ENCODE data around the gene PNMA5. TPM values are rescaled to one million over a fixed set of nuclear protein-coding genes. Genes with fewer than 3 reads are reported as not detected.
"Not testable (repeated sequence)": the region's sequence is repeated elsewhere in the genome, so short reads cannot be mapped to it uniquely, and the experiment has no call there.

Gene PNMA5
- total RNA-seq, 1 experiment from 2014 or later: 0.13 TPM

- H3K27ac Mint-ChIP-seq; H3K4me1 Mint-ChIP-seq; DNase-seq (ENCODE audit: low spot score); H3K36me3 Mint-ChIP-seq; POLR2A ChIA-PET; ATAC-seq; H3K9me3 Mint-ChIP-seq; H3K4me3 Mint-ChIP-seq; CTCF ChIA-PET: not testable (repeated sequence)
- peaks cover 21% of the 10 kb centered on the region for H3K27me3 Mint-ChIP-seq (ENCODE audit: low read depth)
Measured at GRCh38 chrX:153028487-153028886, 34.6 kb upstream of the PNMA5 start.

- H3K36me3 Mint-ChIP-seq; ATAC-seq; H3K9me3 Mint-ChIP-seq; H3K4me1 Mint-ChIP-seq; DNase-seq (ENCODE audit: low spot score); H3K4me3 Mint-ChIP-seq; POLR2A ChIA-PET; H3K27ac Mint-ChIP-seq; CTCF ChIA-PET: not testable (repeated sequence)
- peaks cover 17% of the 10 kb centered on the region for H3K27me3 Mint-ChIP-seq (ENCODE audit: low read depth)
Measured at GRCh38 chrX:153026501-153026900, 32.6 kb upstream of the PNMA5 start.

- Mint-ChIP-seq H3K9me3 (0 out of 2 replicates have a peak, but pooled peaks cover 3% of the 10 kb centered on the region), H3K4me3 (no peak overlapping the region), H3K36me3 (no peaks in the 10 kb centered on the region), H3K27ac (no peak overlapping the region), H3K27me3 (ENCODE audit: low read depth) (peaks cover 64% of the 10 kb centered on the region), H3K4me1 (no peaks in the 10 kb centered on the region)
- no peak for DNase-seq (ENCODE audit: low spot score)
- POLR2A ChIA-PET: no interaction called here
- ATAC-seq: no peak
- CTCF ChIA-PET: no interaction called here
- TF ChIP-seq KAT7 (CRISPR knock-in tag; IDR thresholded peaks at IDR 0.05; ENCODE audit: borderline replicate concordance) (no peak), MYBL2 (CRISPR knock-in tag; IDR thresholded peaks at IDR 0.05) (no peak), CDX4 (CRISPR knock-in tag; IDR thresholded peaks at IDR 0.05; ENCODE audit: borderline replicate concordance) (no peak), MAX (CRISPR knock-in tag; IDR thresholded peaks at IDR 0.05) (no peak), JUN (CRISPR knock-in tag; IDR thresholded peaks at IDR 0.05) (no peak), RORB (CRISPR knock-in tag; IDR thresholded peaks at IDR 0.05) (no peak), GRHL2 (CRISPR knock-in tag; IDR thresholded peaks at IDR 0.05; ENCODE audit: insufficient replicate concordance, severe bottlenecking) (no peak), STAT6 (CRISPR knock-in tag; conservative IDR thresholded peaks at IDR 0.05; ENCODE audit: low read depth) (no peak), ARID4B (CRISPR knock-in tag; IDR thresholded peaks at IDR 0.05; ENCODE audit: borderline replicate concordance) (no peak), HMGA2 (CRISPR knock-in tag; IDR thresholded peaks at IDR 0.05) (no peak), ZMAT4 (CRISPR knock-in tag; IDR thresholded peaks at IDR 0.05) (no peak), OVOL2 (CRISPR knock-in tag; IDR thresholded peaks at IDR 0.05; ENCODE audit: borderline replicate concordance) (no peak), ERG (CRISPR knock-in tag; IDR thresholded peaks at IDR 0.05) (no peak), NR1H2 (CRISPR knock-in tag; IDR thresholded peaks at IDR 0.05) (no peak), ZNF317 (CRISPR knock-in tag; IDR thresholded peaks at IDR 0.05; ENCODE audit: borderline replicate concordance, low read depth) (no peak), E2F1 (CRISPR knock-in tag; IDR thresholded peaks at IDR 0.05) (no peak), TP53 (CRISPR knock-in tag; IDR thresholded peaks at IDR 0.05) (no peak), FOXP1 (CRISPR knock-in tag; IDR thresholded peaks at IDR 0.05; ENCODE audit: borderline replicate concordance) (no peak), ATF2 (CRISPR knock-in tag; IDR thresholded peaks at IDR 0.05; ENCODE audit: borderline replicate concordance, low read depth) (no peak)
Measured at GRCh38 chrX:153019166-153019565, 25.2 kb upstream of the PNMA5 start.

Data from WTC11 (cell line).